NCI-H1417 (cell line): ENCODE results near the gene ITGB3.

ENCODE experiments used
- DNase-seq, 3 experiments: peaks; one replicate each; lab custom pipeline; 2025; lab: John Stamatoyannopoulos, UW

ITGB3 gene

DNA sequence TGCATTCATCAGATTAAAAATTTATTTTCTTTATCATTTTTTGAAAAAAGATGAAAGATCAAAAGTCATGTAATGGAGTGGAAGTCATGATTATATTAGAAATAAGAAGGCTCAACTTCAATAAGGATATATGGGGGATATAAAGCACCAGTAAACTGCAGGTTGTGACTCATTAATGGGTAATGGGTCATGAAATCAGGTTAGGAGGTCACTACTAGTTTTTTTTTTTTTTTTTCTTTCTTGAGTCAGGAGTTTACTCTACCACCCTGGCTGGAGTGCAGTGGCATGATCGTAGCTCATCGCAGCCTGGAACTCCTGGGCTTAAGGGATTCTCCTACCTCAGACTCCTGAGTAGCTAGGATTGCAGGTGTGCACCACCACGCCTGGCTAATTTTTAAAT lies 84.4 kb downstream of the ITGB3 start:
- DNase-seq = no peak

DNA sequence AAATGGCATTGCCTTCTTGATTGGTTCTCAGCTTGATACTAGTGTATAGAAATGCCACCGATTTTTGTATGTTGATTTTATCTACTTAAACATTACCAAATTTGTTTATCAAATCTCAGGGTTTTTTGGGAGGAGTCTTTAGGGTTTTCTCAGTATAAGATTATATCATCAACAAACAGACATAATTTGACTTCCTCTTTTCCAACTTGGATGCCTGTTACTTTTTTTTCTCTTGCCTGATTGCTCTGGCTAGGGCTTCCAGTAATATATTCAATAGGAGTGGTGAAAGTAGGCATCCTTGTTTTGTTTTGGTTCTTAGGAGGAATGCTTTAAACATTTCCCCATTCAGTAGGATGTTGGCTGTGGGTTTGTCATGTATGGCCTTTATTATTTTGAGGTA lies 99.2 kb downstream of the ITGB3 start:
- no peak for DNase-seq

DNA sequence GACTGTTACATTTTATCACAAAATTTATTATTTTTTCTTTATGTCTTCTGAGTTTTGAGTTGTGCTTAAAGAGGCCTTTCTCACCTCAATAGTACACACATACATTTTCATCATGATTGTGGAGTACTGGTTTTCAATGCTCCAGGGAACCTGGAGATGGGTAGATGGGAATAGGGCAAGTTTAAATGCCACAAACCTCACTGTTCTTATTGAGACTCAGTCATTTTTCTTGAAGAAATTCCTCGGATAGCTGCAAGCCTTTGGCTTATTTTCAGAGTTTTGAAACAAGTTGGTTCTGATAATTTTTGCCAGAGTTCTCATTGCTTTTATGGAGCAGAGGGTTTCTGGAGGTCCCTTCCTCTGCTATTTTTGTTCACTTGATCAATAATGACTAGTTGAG lies 105.0 kb downstream of the ITGB3 start:
- DNase-seq = no peak
